Large intestine (tissue), 3 donors: ENCODE results near the gene GPR35. TPM values are rescaled to one million over a fixed set of nuclear protein-coding genes. Genes with fewer than 3 reads are reported as not detected.

ENCODE experiments used
- DNase-seq, 2 donors: peaks; one replicate each; pipeline versions ENCODE4 v3.0.0 to v3.0.0-alpha.2; 2013
- H3K27ac ChIP-seq: one replicate; pipeline ENCODE4 v1.5.1; 2013; ENCODE audit warnings: low read length
- H3K27me3 ChIP-seq: 2 replicates; pipeline ENCODE4 v1.6.1; 2013; ENCODE audit warnings: low read length; ENCODE audit not compliant: control insufficient read depth, insufficient read depth
- H3K36me3 ChIP-seq: 2 replicates; pipeline ENCODE4 v1.6.1; 2013; ENCODE audit warnings: low read length; ENCODE audit not compliant: control insufficient read depth, insufficient read depth
- H3K4me1 ChIP-seq: one replicate; pipeline ENCODE4 v1.6.1; 2013; ENCODE audit warnings: low read length; ENCODE audit not compliant: control insufficient read depth, insufficient read depth
- H3K4me3 ChIP-seq: one replicate; pipeline ENCODE4 v1.5.1; 2013; ENCODE audit warnings: low read length
- H3K9me3 ChIP-seq: one replicate; pipeline ENCODE4 v1.6.1; 2013; ENCODE audit warnings: mild to moderate bottlenecking, low read depth, low read length, moderate library complexity; ENCODE audit not compliant: control insufficient read depth
- WGBS: methylation state at CpG from one replicate; pipeline ENCODE4 v1.1.5; 2013; ENCODE audit warnings: low lambda C conversion rate; ENCODE audit not compliant: insufficient coverage; 5-methylcytosine and 5-hydroxymethylcytosine counted together
- polyA plus RNA-seq: library from polyadenylated mRNA; unstranded; fragments of 120-200 nt; gene quantifications from one replicate; pipeline ENCODE4 v1.2.1, GENCODE V29; 2013

The GPR35 gene
- polyA plus RNA-seq, 1 donor: 118 TPM

- Histone ChIP-seq H3K4me1 (peaks cover 26% of the 10 kb centered on the region), H3K4me3 (no peak overlapping the region), H3K27ac (no peak overlapping the region), H3K27me3 (no peaks in the 10 kb centered on the region), H3K36me3 (peaks cover 27% of the 10 kb centered on the region), H3K9me3 (no peaks in the 10 kb centered on the region)
- WGBS: no CpG with 5 or more reads among the region's 10 CpGs
- no peak for DNase-seq
These were observed 37.1 kb upstream of the GPR35 start for GRCh38 chr2:240588006-240588655.

- no peak for DNase-seq
- no peaks in the 10 kb centered on the region for H3K9me3 ChIP-seq
- peaks cover 26% of the 10 kb centered on the region for H3K4me1 ChIP-seq
- H3K27ac ChIP-seq: no peak overlapping the region
- no peak overlapping the region for H3K4me3 ChIP-seq
- H3K36me3 ChIP-seq: peaks cover 33% of the 10 kb centered on the region
- H3K27me3 ChIP-seq: no peaks in the 10 kb centered on the region
- 100% methylated on average over 1 of the region's 4 CpGs for WGBS
These were observed 36.6 kb upstream of the GPR35 start for GRCh38 chr2:240588669-240589068.

GRCh38 chr2:240589375-240589774 is 35.9 kb upstream of the GPR35 start:
- H3K27me3 ChIP-seq: no peaks in the 10 kb centered on the region
- H3K4me1 ChIP-seq: peaks cover 26% of the 10 kb centered on the region
- no peak overlapping the region for H3K4me3 ChIP-seq
- DNase-seq: no peak
- peaks cover 34% of the 10 kb centered on the region for H3K36me3 ChIP-seq
- H3K9me3 ChIP-seq: no peaks in the 10 kb centered on the region
- H3K27ac ChIP-seq: no peak overlapping the region
- no CpG with 5 or more reads among the region's 14 CpGs for WGBS

GRCh38 chr2:240589850-240590525 is 35.3 kb upstream of the GPR35 start:
- no peak for DNase-seq
- no peaks in the 10 kb centered on the region for H3K27me3 ChIP-seq
- H3K4me3 ChIP-seq: no peak overlapping the region
- H3K4me1 ChIP-seq: peaks cover 21% of the 10 kb centered on the region
- H3K9me3 ChIP-seq: no peaks in the 10 kb centered on the region
- peaks cover 34% of the 10 kb centered on the region for H3K36me3 ChIP-seq
- WGBS: no CpG with 5 or more reads among the region's 16 CpGs
- no peak overlapping the region for H3K27ac ChIP-seq

- no peaks in the 10 kb centered on the region for H3K9me3 ChIP-seq
- no CpG with 5 or more reads among the region's 21 CpGs for WGBS
- no peaks in the 10 kb centered on the region for H3K27me3 ChIP-seq
- H3K27ac ChIP-seq: no peak overlapping the region
- DNase-seq: no peak
- H3K36me3 ChIP-seq: peaks cover 42% of the 10 kb centered on the region
- H3K4me1 ChIP-seq: peaks cover 14% of the 10 kb centered on the region
- H3K4me3 ChIP-seq: no peak overlapping the region
These were observed 34.6 kb upstream of the GPR35 start for GRCh38 chr2:240590681-240591111.

GRCh38 chr2:240591226-240591625 is 34.1 kb upstream of the GPR35 start:
- Histone ChIP-seq H3K27me3 (no peaks in the 10 kb centered on the region), H3K9me3 (no peaks in the 10 kb centered on the region), H3K4me1 (peaks cover 14% of the 10 kb centered on the region), H3K36me3 (peaks cover 47% of the 10 kb centered on the region), H3K27ac (no peak overlapping the region), H3K4me3 (no peak overlapping the region)
- WGBS: 96% methylated on average over 4 of the region's 6 CpGs
- no peak for DNase-seq

- no peak for DNase-seq
These were observed 33.5 kb upstream of the GPR35 start for GRCh38 chr2:240591784-240592183.

GRCh38 chr2:240593026-240593702 is 32.1 kb upstream of the GPR35 start:
- Histone ChIP-seq H3K27ac (no peak overlapping the region), H3K27me3 (no peaks in the 10 kb centered on the region), H3K36me3 (peaks cover 65% of the 10 kb centered on the region), H3K4me1 (peaks cover 5% of the 10 kb centered on the region), H3K9me3 (no peaks in the 10 kb centered on the region), H3K4me3 (no peak overlapping the region)
- no CpG with 5 or more reads among the region's 20 CpGs for WGBS
- no peak for DNase-seq

More at GRCh38 chr2:240591784-240592183, 33.5 kb upstream of the GPR35 start:
- Histone ChIP-seq H3K4me1 (peaks cover 14% of the 10 kb centered on the region), H3K4me3 (no peak overlapping the region), H3K27me3 (no peaks in the 10 kb centered on the region), H3K27ac (no peak overlapping the region), H3K36me3 (peaks cover 52% of the 10 kb centered on the region), H3K9me3 (no peaks in the 10 kb centered on the region)
- WGBS: no CpG with 5 or more reads among the region's 13 CpGs

- no peaks in the 10 kb centered on the region for H3K9me3 ChIP-seq
- DNase-seq: no peak
- WGBS: no CpG with 5 or more reads among the region's 19 CpGs
- H3K27ac ChIP-seq: no peak overlapping the region
- no peak overlapping the region for H3K4me3 ChIP-seq
- no peaks in the 10 kb centered on the region for H3K4me1 ChIP-seq
- H3K36me3 ChIP-seq: peaks cover 72% of the 10 kb centered on the region
- H3K27me3 ChIP-seq: no peaks in the 10 kb centered on the region
These were observed 31.4 kb upstream of the GPR35 start for GRCh38 chr2:240593703-240594451.
